Endothelial cell of umbilical vein (primary cell): ENCODE results near the gene SLC23A1. TPM values are rescaled to one million over a fixed set of nuclear protein-coding genes. Genes with fewer than 3 reads are reported as not detected.

Source experiments
- BruUV-seq: library from RNA; stranded (reverse); fragments of 400-500 nt; replicated peaks from 2 replicates; lab custom pipeline; 2021; lab: Mats Ljungman, UMichigan
- CTCF ChIA-PET: fragments of 300-600, 350-600 bp; sonication (Branson Sonifier 250); formaldehyde crosslinking; loops from one replicate; lab custom pipeline; 2021; ENCODE audit warnings: antibody characterized with exemption, inconsistent platforms; lab: Charles Lee
- POLR2A ChIA-PET: fragments of 300-600, 350-600 bp; sonication (Branson Sonifier 250); formaldehyde crosslinking; loops from one replicate; lab custom pipeline; 2021; ENCODE audit warnings: antibody characterized with exemption, inconsistent platforms; lab: Charles Lee
- DNase-seq: peaks from one replicate; pipeline ENCODE4 v3.0.0-alpha.2; 2011; ENCODE audit warnings: low read depth, low spot score
- FAIRE-seq: peaks from 2 replicates; lab custom pipeline; 2011; peaks lifted over from hg19 to GRCh38; lab: Jason Lieb, UNC
- H2AFZ ChIP-seq: 2 replicates; pipeline ENCODE4 v1.6.0; 2012; ENCODE audit warnings: low read depth, low read length, control low read depth, inconsistent platforms
- H3K27ac ChIP-seq: 2 replicates; pipeline ENCODE4 v1.5.1; 2011; ENCODE audit warnings: low read depth, mild to moderate bottlenecking, control low read depth, low read length, moderate library complexity; ENCODE audit not compliant: insufficient read depth
- H3K27me3 ChIP-seq, 2 experiments: 2 replicates each; pipeline versions ENCODE4 v1.6.0 to v1.6.1; 2011; ENCODE audit warnings: low read length in 2 of 2, mixed read lengths in 1 of 2; ENCODE audit not compliant: control insufficient read depth in 2 of 2, insufficient read depth in 2 of 2
- H3K36me3 ChIP-seq, 2 experiments: 2 replicates in 1 of 2; 3 replicates in 1 of 2; pipeline ENCODE4 v1.5.1; 2011; ENCODE audit warnings: low read length in 2 of 2, mild to moderate bottlenecking in 1 of 2, moderate library complexity in 1 of 2; ENCODE audit not compliant: control insufficient read depth in 2 of 2, insufficient read depth in 2 of 2; ENCODE audit errors: extremely low read depth in 1 of 2
- H3K4me1 ChIP-seq: 3 replicates; pipeline ENCODE4 v1.5.1; 2011; ENCODE audit warnings: mild to moderate bottlenecking, low read length; ENCODE audit not compliant: control insufficient read depth, insufficient read depth; ENCODE audit errors: extremely low read depth
- H3K4me2 ChIP-seq: 2 replicates; pipeline ENCODE4 v1.6.1; 2011; ENCODE audit warnings: low read length, control low read depth, mixed read lengths; ENCODE audit not compliant: insufficient read depth
- H3K4me3 ChIP-seq, 3 experiments: fragments of 200-600 bp in 1 of 3; sonication (generic), shearing (Covaris generic) in 1 of 3; replicated peaks in 1 of 3; 2 replicates each; pipeline ENCODE4 v1.5.1; 2011 to 2016; ENCODE audit warnings: control low read depth in 3 of 3, low read length in 3 of 3, mild to moderate bottlenecking in 2 of 3, inconsistent platforms in 1 of 3, low read depth in 1 of 3, moderate library complexity in 1 of 3; ENCODE audit not compliant: insufficient read depth in 1 of 3
- H3K79me2 ChIP-seq: 2 replicates; pipeline ENCODE4 v1.6.0; 2012; ENCODE audit warnings: low read length, inconsistent platforms; ENCODE audit not compliant: control insufficient read depth, insufficient read depth
- H3K9ac ChIP-seq: replicated peaks from 2 replicates; pipeline ENCODE3; 2011; ENCODE audit warnings: low read length, control low read depth; ENCODE audit not compliant: insufficient read depth; ENCODE audit errors: extremely low read depth
- H3K9me1 ChIP-seq: replicated peaks from 3 replicates; pipeline ENCODE4 v1.6.0; 2011; ENCODE audit warnings: mild to moderate bottlenecking, low read length; ENCODE audit not compliant: control insufficient read depth, insufficient read depth; ENCODE audit errors: extremely low read depth
- H3K9me3 ChIP-seq: replicated peaks from 2 replicates; pipeline ENCODE4 v1.5.1; 2012; ENCODE audit warnings: low read length, inconsistent platforms; ENCODE audit not compliant: control insufficient read depth, insufficient read depth
- H4K20me1 ChIP-seq: replicated peaks from 2 replicates; pipeline ENCODE3; 2011; ENCODE audit warnings: mild to moderate bottlenecking, low read length; ENCODE audit not compliant: control insufficient read depth, insufficient read depth; ENCODE audit errors: extremely low read depth
- EZH2 ChIP-seq: IDR thresholded peaks from 2 replicates; pipeline ENCODE4 v1.6.1; 2012; ENCODE audit warnings: borderline replicate concordance, low read depth, mild to moderate bottlenecking, moderate library complexity, low read length, inconsistent platforms; ENCODE audit not compliant: severe bottlenecking
- FOS ChIP-seq: IDR thresholded peaks from 2 replicates; pipeline ENCODE4 v1.6.1; 2011; ENCODE audit warnings: mild to moderate bottlenecking, low read length, moderate library complexity, borderline replicate concordance; ENCODE audit not compliant: insufficient read depth
- GATA2 ChIP-seq: IDR thresholded peaks from 2 replicates; pipeline ENCODE4 v1.7.0; 2011; ENCODE audit warnings: low read depth, mild to moderate bottlenecking, moderate library complexity, mixed read lengths, low read length; ENCODE audit not compliant: insufficient read length, insufficient read depth
- JUN ChIP-seq: IDR thresholded peaks from 2 replicates; pipeline ENCODE4 v1.6.1; 2011; ENCODE audit warnings: borderline replicate concordance, low read depth; ENCODE audit not compliant: insufficient read length, insufficient read depth
- MYC ChIP-seq: IDR thresholded peaks from one replicate; pipeline ENCODE4 v1.6.1; 2011; ENCODE audit warnings: mild to moderate bottlenecking, low read depth, low read length
- POLR2A ChIP-seq: IDR thresholded peaks from 2 replicates; pipeline ENCODE4 v1.6.1; 2012; ENCODE audit warnings: low read depth, mild to moderate bottlenecking, control low read depth, low read length
- POLR2AphosphoS5 ChIP-seq: IDR thresholded peaks from 2 replicates; pipeline ENCODE4 v1.6.1; 2012; ENCODE audit warnings: low read depth, mild to moderate bottlenecking, control low read depth, low read length, moderate library complexity; ENCODE audit not compliant: insufficient read depth
- dilution Hi-C: fragments of 300-500 bp; cut with MboI; formaldehyde crosslinking; loops from one replicate; pipeline ENCODE4 v1.15.0; 2019; ENCODE audit warnings: low sequenced_read_pairs; ENCODE audit not compliant: extremely low pct_ligation_motif_present
- intact Hi-C: fragments of 100-400 bp; cut with micrococcal nuclease; formaldehyde crosslinking; loops from one replicate; pipeline ENCODE4 v1.10.0; 2022
- polyA plus RNA-seq, 4 experiments: library from polyadenylated mRNA; depleted of rRNA in 3 of 4; stranded (reverse) in 3 of 4; unstranded in 1 of 4; fragments of >200 nt; gene quantifications; 2 replicates each; pipeline versions ENCODE4 v1.2.1 to v1.2.3, GENCODE V29; 2011 to 2012; ENCODE audit warnings: missing spikeins in 1 of 4
- total RNA-seq: library from RNA; stranded (reverse); gene quantifications from 2 replicates; pipeline ENCODE4 v1.2.3, GENCODE V29; 2021
- TF ChIP-seq, protein P1 (sequence below), 2 donors: IDR thresholded peaks; 1 replicate in 1 of 2; 2 replicates in 1 of 2; pipeline ENCODE4 v1.5.1; 2011; ENCODE audit warnings: low read length in 2 of 2, mild to moderate bottlenecking in 2 of 2, moderate library complexity in 2 of 2, control low read depth in 1 of 2, inconsistent platforms in 1 of 2, low read depth in 1 of 2; ENCODE audit not compliant: insufficient read depth in 1 of 2; ENCODE audit errors: extremely low read depth in 1 of 2
- TF ChIP-seq, protein P2 (sequence below): IDR thresholded peaks from 2 replicates; pipeline ENCODE4 v1.6.1; 2011; ENCODE audit not compliant: insufficient read depth, insufficient read length

Gene SLC23A1
- total and polyA plus RNA-seq, 2 donors (not counting 3 experiments of a cell fraction or from before 2014, with no cell fraction given), result not detected

DNA sequence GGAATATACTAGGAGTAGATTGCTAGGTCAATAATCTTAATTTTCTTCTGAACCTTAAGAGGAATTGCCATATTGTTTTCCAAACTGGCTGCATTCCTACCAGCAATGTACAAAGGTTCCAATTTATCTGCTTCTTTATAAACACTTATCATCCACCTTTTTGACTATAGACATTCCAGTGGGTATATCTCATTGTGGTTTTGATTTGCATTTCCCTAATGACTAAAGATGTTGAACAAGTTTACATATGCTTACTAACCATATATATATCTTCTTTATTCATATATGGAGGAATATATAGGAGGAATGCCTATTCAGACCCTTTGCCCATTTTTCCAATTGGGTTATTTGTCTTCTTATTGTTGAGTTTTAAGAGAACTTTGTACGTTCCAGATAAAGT is 48.6 kb upstream of the SLC23A1 start:
- H4K20me1 ChIP-seq, result no peaks in the 10 kb centered on the region
- no peaks in the 10 kb centered on the region for H3K9me3 ChIP-seq
- BruUV-seq, result no TSS peak
- no peak overlapping the region for H3K9ac ChIP-seq
- no peak overlapping the region for H3K27ac ChIP-seq
- DNase-seq, result no peak
- H3K79me2 ChIP-seq, result no peaks in the 10 kb centered on the region
- FAIRE-seq, result no peak
- no peaks in the 10 kb centered on the region for H3K9me1 ChIP-seq
- no peaks in the 10 kb centered on the region for H3K4me1 ChIP-seq
- no peak for TF ChIP-seq POLR2A
- no peak for TF ChIP-seq MYC
- TF ChIP-seq JUN, result no peak
- no peak for TF ChIP-seq POLR2AphosphoS5
- TF ChIP-seq, protein P1, sequence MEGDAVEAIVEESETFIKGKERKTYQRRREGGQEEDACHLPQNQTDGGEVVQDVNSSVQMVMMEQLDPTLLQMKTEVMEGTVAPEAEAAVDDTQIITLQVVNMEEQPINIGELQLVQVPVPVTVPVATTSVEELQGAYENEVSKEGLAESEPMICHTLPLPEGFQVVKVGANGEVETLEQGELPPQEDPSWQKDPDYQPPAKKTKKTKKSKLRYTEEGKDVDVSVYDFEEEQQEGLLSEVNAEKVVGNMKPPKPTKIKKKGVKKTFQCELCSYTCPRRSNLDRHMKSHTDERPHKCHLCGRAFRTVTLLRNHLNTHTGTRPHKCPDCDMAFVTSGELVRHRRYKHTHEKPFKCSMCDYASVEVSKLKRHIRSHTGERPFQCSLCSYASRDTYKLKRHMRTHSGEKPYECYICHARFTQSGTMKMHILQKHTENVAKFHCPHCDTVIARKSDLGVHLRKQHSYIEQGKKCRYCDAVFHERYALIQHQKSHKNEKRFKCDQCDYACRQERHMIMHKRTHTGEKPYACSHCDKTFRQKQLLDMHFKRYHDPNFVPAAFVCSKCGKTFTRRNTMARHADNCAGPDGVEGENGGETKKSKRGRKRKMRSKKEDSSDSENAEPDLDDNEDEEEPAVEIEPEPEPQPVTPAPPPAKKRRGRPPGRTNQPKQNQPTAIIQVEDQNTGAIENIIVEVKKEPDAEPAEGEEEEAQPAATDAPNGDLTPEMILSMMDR (IDR thresholded peaks at IDR 0.05; ENCODE audit: extremely low read depth in 1 of 2, insufficient read depth in 1 of 2, low read depth in 1 of 2, low read length in 2 of 2), result no peak
- TF ChIP-seq EZH2, result no peak
- TF ChIP-seq, protein P2, sequence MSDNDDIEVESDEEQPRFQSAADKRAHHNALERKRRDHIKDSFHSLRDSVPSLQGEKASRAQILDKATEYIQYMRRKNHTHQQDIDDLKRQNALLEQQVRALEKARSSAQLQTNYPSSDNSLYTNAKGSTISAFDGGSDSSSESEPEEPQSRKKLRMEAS, result no peak
- no peak for TF ChIP-seq FOS
- TF ChIP-seq GATA2, result no peak
- peaks cover 5 to 15% of the 10 kb centered on the region in 2 experiments for H3K36me3 ChIP-seq
- intact Hi-C loops (no loop called here), dilution Hi-C loops (no loop called here)
- H3K27me3 ChIP-seq, result no peaks in the 10 kb centered on the region
- no peak overlapping the region for H3K4me3 ChIP-seq
- H2AFZ ChIP-seq, result no peak overlapping the region
- CTCF ChIA-PET, result interaction anchor here (1.0 kb wide), 1 partner anchor 82 kb away, joined by 3 read pairs; no protein-coding TSS in a partner anchor
- POLR2A ChIA-PET, result interaction anchor here (0.7 kb wide), 1 partner anchor 880 kb away, joined by 5 read pairs; no protein-coding TSS in a partner anchor
- no peak overlapping the region for H3K4me2 ChIP-seq
